ENCODE results near the gene KRIT1. TPM values are rescaled to one million over a fixed set of nuclear protein-coding genes. Genes with fewer than 3 reads are reported as not detected.

The KRIT1 gene
- total and polyA plus RNA-seq, 5 donors from 2014 or later, result 14.4 to 47.4 (median 18.7) TPM

- no peak overlapping the region for H3K27ac ChIP-seq (ENCODE audit: insufficient read depth, low read length, poor library complexity, severe bottlenecking)
- ATAC-seq (ENCODE audit: low read depth in 2 of 2) (no peak), DNase-seq (no peak)
- H3K27ac Mint-ChIP-seq, result no peak overlapping the region
- H3K27me3 Mint-ChIP-seq, result no peaks in the 10 kb centered on the region
- H3K36me3 ChIP-seq (ENCODE audit: control insufficient read depth, insufficient read depth, low read length), result peaks cover 3% of the 10 kb centered on the region
- no peak overlapping the region for H3K4me3 Mint-ChIP-seq
- H3K36me3 Mint-ChIP-seq, result peaks cover 24% of the 10 kb centered on the region
- H3K9me3 Mint-ChIP-seq, result peaks cover 0 to 5% (median 0%) of the 10 kb centered on the region in 7 donors
- no peaks in the 10 kb centered on the region for H3K27me3 ChIP-seq (ENCODE audit: control insufficient read depth, insufficient read depth, low read length)
- no peak overlapping the region for H3K4me3 ChIP-seq (ENCODE audit: low read depth, low read length)
- H3K4me1 Mint-ChIP-seq, result peaks cover 18 to 39% (median 22%) of the 10 kb centered on the region in 4 donors
- H3K9me3 ChIP-seq (ENCODE audit: control insufficient read depth in 2 of 2, low read length in 2 of 2), result peaks cover 3 to 6% of the 10 kb centered on the region in 2 experiments
- H3K4me1 ChIP-seq (ENCODE audit: control insufficient read depth, insufficient read depth, low read length, poor library complexity, severe bottlenecking), result no peaks in the 10 kb centered on the region
Observed at GRCh38 chr7:92281031-92281430, 35.3 kb upstream of the KRIT1 start.

- peaks cover 13 to 34% (median 22%) of the 10 kb centered on the region in 4 donors for H3K4me1 Mint-ChIP-seq
- H3K9me3 ChIP-seq (ENCODE audit: control insufficient read depth in 2 of 2, low read length in 2 of 2), result peaks cover 3 to 6% of the 10 kb centered on the region in 2 experiments
- H3K27ac ChIP-seq (ENCODE audit: insufficient read depth, low read length, poor library complexity, severe bottlenecking), result no peak overlapping the region
- H3K4me3 Mint-ChIP-seq, result no peak overlapping the region
- DNase-seq, result no peak
- H3K9me3 Mint-ChIP-seq, result peaks cover 0 to 5% (median 0%) of the 10 kb centered on the region in 7 donors
- no peaks in the 10 kb centered on the region for H3K27me3 ChIP-seq (ENCODE audit: control insufficient read depth, insufficient read depth, low read length)
- peaks cover 29% of the 10 kb centered on the region for H3K36me3 Mint-ChIP-seq
- no peak overlapping the region for H3K4me3 ChIP-seq (ENCODE audit: low read depth, low read length)
- no peak for ATAC-seq (ENCODE audit: low read depth in 2 of 2)
- no peak overlapping the region for H3K27ac Mint-ChIP-seq
- peaks cover 3% of the 10 kb centered on the region for H3K36me3 ChIP-seq (ENCODE audit: control insufficient read depth, insufficient read depth, low read length)
- H3K4me1 ChIP-seq (ENCODE audit: control insufficient read depth, insufficient read depth, low read length, poor library complexity, severe bottlenecking), result no peaks in the 10 kb centered on the region
- no peaks in the 10 kb centered on the region for H3K27me3 Mint-ChIP-seq
Observed at GRCh38 chr7:92279396-92280031, 33.8 kb upstream of the KRIT1 start.

- H3K27ac ChIP-seq (ENCODE audit: insufficient read depth, low read length, poor library complexity, severe bottlenecking), result no peak overlapping the region
- H3K9me3 ChIP-seq (ENCODE audit: control insufficient read depth in 2 of 2, low read length in 2 of 2), result peaks cover 3 to 6% of the 10 kb centered on the region in 2 experiments
- no peak for ATAC-seq (ENCODE audit: low read depth in 2 of 2)
- H3K27me3 ChIP-seq (ENCODE audit: control insufficient read depth, insufficient read depth, low read length), result no peaks in the 10 kb centered on the region
- Mint-ChIP-seq H3K36me3 (peaks cover 29% of the 10 kb centered on the region), H3K9me3 (peaks cover 0 to 5% (median 0%) of the 10 kb centered on the region in 7 donors), H3K27ac (no peak overlapping the region), H3K4me1 (peaks cover 17 to 41% (median 26%) of the 10 kb centered on the region in 4 donors), H3K27me3 (no peaks in the 10 kb centered on the region), H3K4me3 (no peak overlapping the region)
- H3K36me3 ChIP-seq (ENCODE audit: control insufficient read depth, insufficient read depth, low read length), result peaks cover 3% of the 10 kb centered on the region
- peak overlapping the region; percentile 33 for H3K4me3 ChIP-seq (ENCODE audit: low read depth, low read length)
- DNase-seq, result no peak
- H3K4me1 ChIP-seq (ENCODE audit: control insufficient read depth, insufficient read depth, low read length, poor library complexity, severe bottlenecking), result no peaks in the 10 kb centered on the region
Observed at GRCh38 chr7:92276460-92276864, 30.7 kb upstream of the KRIT1 start.

- no peak overlapping the region for H3K27ac Mint-ChIP-seq
- ATAC-seq (ENCODE audit: low read depth in 2 of 2), result no peak
- no peak overlapping the region for H3K27ac ChIP-seq (ENCODE audit: insufficient read depth, low read length, poor library complexity, severe bottlenecking)
Observed at GRCh38 chr7:92275327-92275726, 29.6 kb upstream of the KRIT1 start.

DNA sequence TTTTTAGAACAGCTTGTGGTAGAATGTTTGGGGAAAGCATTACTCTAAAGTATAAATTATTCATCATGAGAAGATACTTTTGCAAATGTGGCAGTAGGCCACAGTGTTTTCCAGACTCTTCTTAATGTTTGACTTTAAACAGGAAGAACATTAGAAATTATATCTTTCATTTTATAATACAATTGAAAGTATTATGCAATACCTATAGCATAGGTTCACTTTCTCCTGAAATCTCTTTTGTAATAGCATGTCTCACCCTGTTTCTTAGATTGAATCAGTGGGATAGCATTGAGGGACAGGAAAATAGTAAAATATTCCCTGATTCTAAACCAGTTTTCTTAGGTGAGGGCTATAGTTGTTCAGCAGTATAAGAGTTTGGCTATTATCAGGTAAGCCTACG lies 23.2 kb upstream of the KRIT1 start:
- Mint-ChIP-seq H3K27me3 (no peaks in the 10 kb centered on the region), H3K4me1 (peaks cover 10 to 16% (median 13%) of the 10 kb centered on the region in 4 donors), H3K9me3 (no peaks in the 10 kb centered on the region), H3K4me3 (no peak overlapping the region), H3K36me3 (peaks cover 2% of the 10 kb centered on the region), H3K27ac (no peak overlapping the region)
- no peaks in the 10 kb centered on the region for H3K36me3 ChIP-seq (ENCODE audit: control insufficient read depth, insufficient read depth, low read length)
- H3K27ac ChIP-seq (ENCODE audit: insufficient read depth, low read length, poor library complexity, severe bottlenecking), result no peak overlapping the region
- H3K9me3 ChIP-seq (ENCODE audit: control insufficient read depth in 2 of 2, low read length in 2 of 2), result no peaks in the 10 kb centered on the region
- DNase-seq, result no peak
- H3K4me1 ChIP-seq (ENCODE audit: control insufficient read depth, insufficient read depth, low read length, poor library complexity, severe bottlenecking), result no peaks in the 10 kb centered on the region
- no peak overlapping the region for H3K4me3 ChIP-seq (ENCODE audit: low read depth, low read length)
- no peak for ATAC-seq (ENCODE audit: low read depth in 2 of 2)
- no peaks in the 10 kb centered on the region for H3K27me3 ChIP-seq (ENCODE audit: control insufficient read depth, insufficient read depth, low read length)

More at GRCh38 chr7:92275327-92275726, 29.6 kb upstream of the KRIT1 start:
- H3K36me3 Mint-ChIP-seq, result peaks cover 23% of the 10 kb centered on the region
- no peaks in the 10 kb centered on the region for H3K27me3 Mint-ChIP-seq
- Histone ChIP-seq H3K4me3 (ENCODE audit: low read depth, low read length) (no peak overlapping the region), H3K27me3 (ENCODE audit: control insufficient read depth, insufficient read depth, low read length) (no peaks in the 10 kb centered on the region), H3K36me3 (ENCODE audit: control insufficient read depth, insufficient read depth, low read length) (peaks cover 3% of the 10 kb centered on the region), H3K9me3 (ENCODE audit: control insufficient read depth in 2 of 2, low read length in 2 of 2) (no peaks in the 10 kb centered on the region), H3K4me1 (ENCODE audit: control insufficient read depth, insufficient read depth, low read length, poor library complexity, severe bottlenecking) (no peaks in the 10 kb centered on the region)
- peaks cover 19 to 37% (median 24%) of the 10 kb centered on the region in 4 donors for H3K4me1 Mint-ChIP-seq
- no peak overlapping the region for H3K4me3 Mint-ChIP-seq
- H3K9me3 Mint-ChIP-seq, result peaks cover 0 to 2% (median 0%) of the 10 kb centered on the region in 7 donors
- no peak for DNase-seq

GRCh38 chr7:92266415-92267241 lies 20.9 kb upstream of the KRIT1 start:
- Mint-ChIP-seq H3K4me1 (peaks cover 3 to 11% (median 6%) of the 10 kb centered on the region in 4 donors), H3K27ac (no peak overlapping the region)
- H3K4me3 ChIP-seq (ENCODE audit: low read depth, low read length), result no peak overlapping the region

DNA sequence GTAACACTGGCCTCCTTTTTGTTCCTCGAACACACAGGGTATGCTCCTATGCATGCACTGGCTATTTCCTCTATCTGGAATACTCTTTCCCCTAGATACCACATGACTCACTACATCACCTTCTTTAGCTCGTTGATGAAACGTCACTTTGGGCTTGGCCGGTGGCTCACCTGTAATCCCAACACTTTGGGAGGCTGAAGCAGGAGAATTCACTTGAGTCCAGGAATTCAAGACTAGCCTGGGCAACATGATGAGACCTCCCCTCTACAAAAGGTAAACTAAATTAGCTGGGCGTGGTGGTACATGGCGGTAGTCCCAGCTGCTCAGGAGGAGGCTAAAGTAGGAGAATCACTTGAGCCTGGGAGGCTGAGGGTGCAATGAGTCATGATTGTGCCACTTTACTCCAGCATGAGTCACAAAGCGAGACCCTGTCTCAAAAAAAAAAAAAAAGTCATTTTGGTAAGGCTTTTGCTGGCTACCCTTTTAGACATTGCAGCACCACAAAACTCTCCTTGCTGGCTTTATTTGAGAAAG lies 14.6 kb upstream of the KRIT1 start:
- H3K27me3 Mint-ChIP-seq, result no peaks in the 10 kb centered on the region
- no peak for ATAC-seq (ENCODE audit: low read depth in 2 of 2)
- Histone ChIP-seq H3K27me3 (ENCODE audit: control insufficient read depth, insufficient read depth, low read length) (no peaks in the 10 kb centered on the region), H3K4me1 (ENCODE audit: control insufficient read depth, insufficient read depth, low read length, poor library complexity, severe bottlenecking) (no peaks in the 10 kb centered on the region), H3K4me3 (ENCODE audit: low read depth, low read length) (no peak overlapping the region), H3K36me3 (ENCODE audit: control insufficient read depth, insufficient read depth, low read length) (peaks cover 7% of the 10 kb centered on the region), H3K27ac (ENCODE audit: insufficient read depth, low read length, poor library complexity, severe bottlenecking) (no peak overlapping the region), H3K9me3 (ENCODE audit: control insufficient read depth in 2 of 2, low read length in 2 of 2) (no peaks in the 10 kb centered on the region)
- no peak for DNase-seq
- H3K9me3 Mint-ChIP-seq, result no peaks in the 10 kb centered on the region
- H3K36me3 Mint-ChIP-seq, result peaks cover 13% of the 10 kb centered on the region
- peaks cover under 1 to 31% (median 21%) of the 10 kb centered on the region in 4 donors for H3K4me1 Mint-ChIP-seq
- peak overlapping the region in 1 of 3 donors; percentile 21 for H3K27ac Mint-ChIP-seq
- no peak overlapping the region for H3K4me3 Mint-ChIP-seq

More at GRCh38 chr7:92266415-92267241, 20.9 kb upstream of the KRIT1 start:
- H3K4me3 Mint-ChIP-seq, result no peak overlapping the region
- no peaks in the 10 kb centered on the region for H3K9me3 ChIP-seq (ENCODE audit: control insufficient read depth in 2 of 2, low read length in 2 of 2)
- no peaks in the 10 kb centered on the region for H3K27me3 Mint-ChIP-seq
- DNase-seq, result no peak
- H3K36me3 Mint-ChIP-seq, result peaks cover 4% of the 10 kb centered on the region
- H3K27ac ChIP-seq (ENCODE audit: insufficient read depth, low read length, poor library complexity, severe bottlenecking), result no peak overlapping the region
- no peaks in the 10 kb centered on the region for H3K9me3 Mint-ChIP-seq
- no peaks in the 10 kb centered on the region for H3K27me3 ChIP-seq (ENCODE audit: control insufficient read depth, insufficient read depth, low read length)
- H3K36me3 ChIP-seq (ENCODE audit: control insufficient read depth, insufficient read depth, low read length), result no peaks in the 10 kb centered on the region
- no peaks in the 10 kb centered on the region for H3K4me1 ChIP-seq (ENCODE audit: control insufficient read depth, insufficient read depth, low read length, poor library complexity, severe bottlenecking)
- no peak for ATAC-seq (ENCODE audit: low read depth in 2 of 2)
